ENCODE measurements around the gene RBP3.
"Not testable (repeated sequence)": the region's sequence is repeated elsewhere in the genome, so short reads cannot be mapped to it uniquely, and the experiment has no call there.

Gene RBP3

GRCh38 chr10:47376522-47377220, 28.5 kb downstream of the RBP3 start:
- no peak for DNase-seq

GRCh38 chr10:47378183-47378510, 30.0 kb downstream of the RBP3 start:
- no peak for DNase-seq

DNA sequence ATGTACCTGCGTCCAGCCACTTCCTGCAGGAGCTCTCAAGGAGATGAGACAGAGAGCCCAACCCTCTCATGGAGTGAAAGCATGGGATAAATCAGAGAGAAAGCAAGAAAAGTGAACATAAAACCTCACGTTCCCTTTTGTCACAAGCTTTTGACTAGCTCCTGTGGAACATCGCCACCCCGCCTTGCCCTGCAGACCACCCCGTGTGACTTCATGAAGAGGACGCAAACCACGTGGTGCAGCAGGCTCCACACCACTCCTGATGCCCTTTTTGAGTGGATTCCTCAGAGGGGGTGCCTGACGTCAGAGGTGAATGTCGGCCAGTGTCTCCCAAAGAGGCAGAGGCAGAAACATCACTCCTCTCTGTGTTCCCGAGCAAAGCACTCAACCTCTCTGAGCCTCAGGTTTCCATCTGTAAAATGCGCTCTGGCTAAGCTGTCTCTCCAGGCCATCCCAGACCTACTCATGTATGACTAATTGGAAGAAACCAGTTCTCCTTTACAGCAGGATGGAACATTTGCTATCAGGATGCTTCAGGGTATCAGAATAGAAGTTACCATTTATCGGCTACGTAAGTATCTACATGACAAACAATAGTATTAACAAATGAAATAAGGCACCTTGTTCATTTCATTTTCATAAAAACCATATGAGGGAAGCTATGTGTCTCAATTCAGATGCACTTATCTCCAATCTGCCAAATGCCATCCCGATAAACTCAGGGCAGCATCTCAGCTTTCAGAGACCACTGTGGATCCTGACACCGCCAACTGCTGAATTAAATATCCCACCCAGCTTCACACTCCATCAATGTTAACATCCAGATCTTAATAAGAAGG, 30.7 kb downstream of the RBP3 start:
- no peak for DNase-seq

DNA sequence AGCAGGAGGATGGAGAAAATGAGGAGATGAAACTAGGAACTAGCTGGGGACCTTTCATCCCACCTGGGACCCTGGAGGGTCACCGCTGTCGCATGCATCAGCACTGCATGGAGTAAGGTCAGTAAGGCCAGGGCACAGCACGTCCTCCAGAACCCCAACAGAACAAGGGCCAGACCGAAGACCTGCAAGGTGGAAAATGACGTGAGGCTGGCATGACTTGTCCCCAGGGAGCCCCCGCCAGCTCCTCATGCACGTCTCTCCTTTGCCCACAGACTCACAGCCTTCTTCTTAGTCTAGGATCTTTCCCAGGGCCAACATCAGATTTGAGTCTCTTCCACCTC, 31.3 kb downstream of the RBP3 start:
- no peak for DNase-seq

DNA sequence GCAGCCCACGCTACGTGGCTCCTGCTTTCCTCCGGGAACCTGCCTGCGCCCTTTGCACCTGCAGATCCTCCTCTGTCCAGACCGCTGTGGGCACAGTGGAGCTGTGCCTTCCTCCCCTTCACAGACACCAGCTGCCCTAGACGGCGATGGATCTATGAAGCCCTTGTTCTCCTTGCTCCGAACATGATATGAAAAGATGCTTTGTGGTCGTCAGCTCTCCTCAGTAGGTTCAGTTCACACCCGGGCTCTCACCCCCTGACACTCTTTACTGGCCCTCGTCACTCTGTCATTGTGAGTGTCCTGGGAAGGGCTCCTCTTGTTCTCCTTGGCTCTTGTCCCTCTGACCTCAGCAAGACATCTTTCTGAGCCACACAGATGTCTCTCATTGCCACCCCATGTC, 31.7 kb downstream of the RBP3 start:
- DNase-seq, result no peak

DNA sequence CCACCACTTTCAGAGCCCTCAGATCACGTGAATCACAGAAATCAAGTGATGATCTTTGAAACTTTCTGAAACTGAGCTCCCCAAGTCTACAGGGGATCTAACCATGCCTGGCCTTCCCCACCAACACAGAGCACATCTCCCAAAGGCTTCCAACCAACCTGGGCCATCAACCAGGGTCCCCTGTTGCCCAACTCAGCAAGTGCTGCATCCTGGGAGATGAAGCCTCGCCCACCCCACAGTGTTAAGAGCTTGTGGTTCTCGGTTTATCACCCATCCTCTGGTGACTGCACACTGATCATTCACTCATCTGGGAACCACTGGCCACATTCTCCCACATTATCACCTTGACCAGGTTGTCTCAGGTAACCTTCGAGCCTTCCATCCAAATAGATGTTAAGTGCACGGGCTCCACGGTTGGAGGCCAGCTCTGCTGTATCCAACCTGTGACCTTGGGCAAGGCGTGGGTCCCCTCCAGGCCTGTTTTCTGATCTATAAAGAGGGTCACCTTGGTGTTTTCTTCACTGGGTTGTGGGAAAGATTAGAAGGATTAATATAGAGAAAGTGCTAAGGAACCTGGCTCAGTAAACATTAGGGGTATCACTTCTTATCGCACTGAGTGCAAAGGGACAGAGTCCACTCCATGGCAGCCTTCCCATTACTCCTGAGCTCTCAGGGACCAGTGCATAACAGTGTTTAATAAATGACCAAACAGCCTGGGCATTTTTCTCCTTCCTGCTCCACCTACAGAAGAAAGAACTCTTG, 32.4 kb downstream of the RBP3 start:
- DNase-seq, result no peak

- no peak for DNase-seq
Observed at GRCh38 chr10:47381103-47381395, 32.9 kb downstream of the RBP3 start.

DNA sequence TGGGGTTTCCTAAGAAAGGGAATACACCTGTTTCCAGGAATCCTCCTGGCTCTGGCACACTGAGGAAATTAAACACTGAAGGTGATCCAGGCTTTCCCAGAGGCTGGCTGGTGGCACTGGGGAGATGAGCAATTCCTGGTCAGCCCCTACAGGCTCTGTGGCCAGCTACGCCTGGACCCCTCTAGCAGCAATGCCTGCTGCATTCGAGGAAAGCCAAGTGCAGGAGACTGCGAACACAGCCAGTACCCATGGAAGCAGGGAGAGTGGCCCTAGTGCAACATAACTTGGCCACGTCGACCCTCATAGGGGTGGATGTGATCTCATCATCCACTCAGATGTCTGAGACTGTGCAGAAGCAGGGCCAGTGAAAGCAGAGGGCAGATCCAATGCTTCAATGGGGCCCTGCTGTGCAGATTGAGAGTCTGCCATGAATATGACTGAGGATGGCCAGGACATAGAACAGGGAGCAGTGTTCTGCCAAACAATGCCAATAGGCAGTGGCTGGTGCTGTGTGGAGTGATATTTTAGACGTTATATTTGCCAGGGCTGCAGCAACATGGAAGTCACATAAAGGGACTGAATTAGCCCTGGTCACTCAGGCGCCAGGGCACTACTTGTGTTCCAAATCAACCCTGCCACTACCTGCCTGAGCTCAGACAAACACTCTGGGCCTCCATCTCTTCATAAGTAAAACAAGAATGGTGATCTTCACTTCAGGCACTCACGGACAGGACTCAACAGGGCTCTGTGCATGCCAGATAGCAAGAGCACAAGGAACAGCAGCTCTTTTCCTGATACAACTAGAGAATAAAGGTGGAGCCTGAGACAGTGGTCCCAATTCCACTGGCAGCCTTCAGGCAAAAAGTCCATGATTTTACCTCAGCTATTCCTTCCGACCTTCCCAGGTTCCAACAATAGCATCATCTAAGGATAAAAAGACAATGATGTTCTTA, 33.5 kb downstream of the RBP3 start:
- DNase-seq, result no peak

DNA sequence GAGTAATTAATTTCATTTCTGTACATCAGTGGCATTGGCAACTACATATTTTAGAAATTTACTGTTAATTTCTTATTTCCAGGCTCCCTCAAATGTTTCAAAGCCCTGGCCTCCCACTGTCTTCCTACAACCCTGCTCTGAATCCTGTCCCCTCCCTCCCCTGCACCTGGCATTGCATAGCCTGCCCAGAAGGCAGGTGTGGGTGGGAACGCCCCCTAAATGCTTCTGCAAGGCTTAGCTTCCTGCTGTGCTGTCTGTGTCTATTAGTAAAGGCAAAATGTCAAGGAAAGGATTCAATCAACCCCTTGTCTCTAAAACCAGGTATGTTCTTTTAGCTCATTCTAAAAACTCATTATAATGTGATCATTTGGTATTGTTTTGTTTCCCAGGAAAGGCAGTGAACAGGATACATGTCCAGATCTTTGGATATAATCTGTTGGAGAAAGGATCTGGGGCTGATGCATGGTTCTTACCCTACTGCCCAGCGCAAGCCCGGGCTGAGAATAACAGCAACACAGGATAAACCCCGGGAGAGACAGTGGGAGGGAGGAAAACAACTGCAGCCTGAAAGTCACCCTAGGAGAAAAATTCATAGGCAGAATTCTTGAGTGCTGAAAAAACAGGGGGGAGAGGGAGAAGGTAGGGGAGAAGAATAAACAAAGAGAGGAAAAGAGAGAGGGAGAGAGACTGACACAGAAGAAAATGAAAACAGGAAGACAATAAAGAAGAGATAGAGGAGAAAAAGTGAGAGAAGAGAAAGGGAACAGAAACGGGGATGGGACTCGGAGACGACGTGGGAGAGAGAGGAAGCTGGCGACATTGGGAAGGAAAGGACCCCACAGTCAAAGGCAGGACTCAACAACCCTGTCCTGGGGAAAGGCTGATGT, 35.3 kb downstream of the RBP3 start:
- no peak for DNase-seq

DNA sequence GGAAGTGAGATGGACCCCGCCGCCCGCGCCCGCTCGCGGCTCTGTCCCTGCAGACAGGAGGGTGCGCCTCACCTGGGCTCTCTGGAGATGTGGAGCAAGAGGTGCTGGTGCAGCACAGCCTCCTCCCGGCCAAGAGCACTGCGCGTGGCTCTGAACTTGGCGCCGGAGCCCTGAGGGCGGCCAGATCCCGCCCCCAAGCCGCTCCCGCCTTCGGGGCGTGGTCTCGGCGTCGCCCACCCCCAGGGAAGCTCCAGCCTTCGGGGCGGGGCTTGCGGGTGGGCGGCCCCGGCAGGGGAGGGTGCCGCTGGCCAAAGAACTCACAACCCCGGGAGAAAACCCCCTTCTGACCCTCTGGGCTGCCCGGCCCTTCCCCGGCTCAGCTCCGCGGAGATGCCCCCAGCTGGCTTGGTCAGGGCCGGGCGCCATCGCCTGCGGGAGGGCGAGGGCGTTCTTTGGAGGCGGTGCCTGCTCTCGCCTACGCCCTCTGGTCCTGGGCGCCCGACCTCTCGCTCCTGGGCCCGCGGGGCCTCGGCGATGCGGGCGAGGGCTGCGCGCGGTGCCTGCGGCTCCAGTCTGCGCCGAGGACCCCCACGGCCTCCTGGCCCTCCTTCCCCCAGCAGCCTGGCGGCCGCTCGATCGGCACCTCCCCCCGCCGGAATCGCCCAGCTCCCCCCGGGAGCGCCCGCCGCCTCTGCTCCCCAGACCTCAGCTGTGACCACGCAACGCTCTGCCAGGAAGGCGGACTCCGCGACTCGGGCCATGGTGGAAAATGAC, 36.2 kb downstream of the RBP3 start, which contains the start of gene ZNF488:
Gene ZNF488 (minus strand): TSS at position 146 of the 774 bp plus-strand sequence. CDS start 15,464 bp downstream, outside the sequence.
- DNase-seq, result peak; percentile 26

DNA sequence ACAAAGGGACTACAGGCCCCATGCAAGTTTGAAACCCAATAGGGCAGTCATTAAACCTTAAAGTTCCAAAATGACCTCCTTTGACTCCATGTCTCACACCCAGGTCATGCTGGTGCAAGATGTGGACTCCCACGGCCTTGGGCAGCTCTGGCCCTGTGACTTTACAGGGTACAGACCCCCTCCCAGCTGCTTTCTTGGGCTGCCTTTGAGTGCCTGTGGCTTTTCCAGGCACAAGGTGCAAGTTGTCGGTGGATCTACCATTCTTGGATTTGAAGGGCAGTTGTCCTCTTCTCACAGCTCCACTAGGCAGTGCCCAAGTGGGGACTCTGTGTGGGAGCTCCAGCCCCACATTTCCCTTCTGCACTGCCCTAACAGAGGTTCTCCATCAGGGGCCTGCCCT, 37.9 kb downstream of the RBP3 start:
- not testable (repeated sequence) for DNase-seq

DNA sequence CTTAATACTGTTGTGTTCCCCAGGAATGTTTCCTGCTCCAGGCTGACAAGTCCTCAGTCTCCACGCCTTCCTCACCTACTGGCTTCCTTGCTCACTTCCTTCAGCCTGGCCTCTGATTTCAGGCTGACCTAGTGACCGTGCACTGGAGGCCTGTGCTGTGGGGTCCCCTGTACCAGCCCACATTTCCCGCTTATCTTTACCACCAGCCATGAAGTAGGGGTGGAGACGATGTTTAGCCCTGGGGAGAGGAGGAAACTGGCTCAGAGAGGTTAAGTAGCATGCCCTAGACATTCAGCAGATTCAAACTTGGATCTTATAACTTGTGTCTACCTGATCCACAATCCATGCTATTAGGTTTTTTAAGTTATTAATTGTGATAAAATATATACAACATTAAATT, 40.7 kb downstream of the RBP3 start:
- no peak for DNase-seq

DNA sequence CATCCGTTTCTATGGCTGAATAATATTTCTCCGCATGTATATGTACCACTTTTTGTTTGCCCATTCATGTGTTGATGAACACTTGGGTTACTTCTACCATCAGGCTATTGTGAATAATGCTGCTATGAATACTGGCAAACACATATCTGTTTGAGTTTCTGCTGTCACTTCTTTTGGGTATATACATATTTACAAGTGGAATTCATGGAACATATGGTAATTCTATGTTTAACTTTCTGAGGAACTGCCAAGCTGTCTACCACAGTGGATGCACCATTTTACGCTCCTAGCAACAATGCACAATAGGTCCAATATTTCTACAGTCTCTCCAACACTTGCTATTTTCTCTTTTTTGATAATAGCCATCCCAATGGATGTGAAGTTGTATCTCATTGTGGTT, 41.5 kb downstream of the RBP3 start:
- DNase-seq, result no peak

DNA sequence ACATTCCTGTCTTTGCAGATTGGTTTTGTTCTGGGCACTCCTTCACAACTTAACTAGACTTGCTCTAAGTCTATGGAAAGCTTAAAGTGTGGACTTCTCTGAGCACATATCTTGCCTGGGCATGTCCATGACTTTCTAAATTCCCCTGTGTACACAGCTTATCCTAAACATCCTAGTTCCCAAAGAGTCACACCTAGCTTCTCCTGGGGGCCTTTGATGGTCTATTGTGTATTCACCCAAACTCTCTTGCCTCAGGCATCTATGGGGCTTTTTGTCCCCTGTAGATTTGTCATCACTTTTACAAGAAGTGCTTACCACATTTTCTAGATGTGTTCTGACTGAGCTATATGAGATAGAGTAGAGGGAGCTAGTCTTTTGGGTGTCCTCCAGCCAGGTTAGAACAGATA, 48.2 kb downstream of the RBP3 start:
- DNase-seq, result no peak

DNA sequence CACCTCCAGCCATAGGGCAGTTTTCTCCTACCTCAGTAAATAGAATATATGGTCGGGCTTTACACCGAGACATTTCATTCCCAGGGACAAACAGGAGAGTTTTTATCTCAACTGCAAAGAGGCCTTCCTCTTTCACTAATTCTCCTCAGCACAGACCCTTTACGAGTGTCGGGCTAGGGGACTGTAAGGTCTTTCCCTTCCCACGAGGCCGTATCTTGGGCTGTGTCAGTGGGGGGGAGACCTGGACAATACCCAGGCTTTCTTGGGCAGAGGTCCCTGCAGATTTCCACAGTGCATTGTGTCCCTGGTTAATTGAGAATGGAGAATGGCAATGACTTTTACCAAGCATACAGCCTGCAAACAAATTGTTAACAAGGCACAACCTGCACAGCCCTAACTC, 49.1 kb downstream of the RBP3 start:
- DNase-seq, result no peak

DNA sequence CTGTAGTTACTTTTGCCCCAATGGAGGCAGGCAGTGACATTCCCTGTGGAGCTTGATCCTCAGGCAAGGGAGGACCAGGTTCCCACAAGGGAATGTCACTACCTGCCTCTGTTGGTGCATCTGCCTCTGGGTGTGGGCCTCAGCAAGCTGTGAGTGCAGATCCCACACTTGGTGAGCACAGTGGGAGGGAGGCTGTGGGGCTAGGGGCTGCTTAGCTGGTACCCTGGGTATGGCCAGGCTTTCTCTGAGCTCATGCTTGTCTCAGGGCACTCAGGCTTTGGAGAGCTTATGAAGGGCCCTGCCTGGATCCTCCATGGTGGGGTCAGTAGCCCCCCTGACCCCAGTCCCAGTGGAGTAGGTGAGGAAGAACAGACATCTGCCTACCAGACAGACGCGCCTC, 52.1 kb downstream of the RBP3 start:
- DNase-seq, result no peak

GRCh38 chr10:47400786-47401185, 52.6 kb downstream of the RBP3 start:
- DNase-seq, result no peak

DNA sequence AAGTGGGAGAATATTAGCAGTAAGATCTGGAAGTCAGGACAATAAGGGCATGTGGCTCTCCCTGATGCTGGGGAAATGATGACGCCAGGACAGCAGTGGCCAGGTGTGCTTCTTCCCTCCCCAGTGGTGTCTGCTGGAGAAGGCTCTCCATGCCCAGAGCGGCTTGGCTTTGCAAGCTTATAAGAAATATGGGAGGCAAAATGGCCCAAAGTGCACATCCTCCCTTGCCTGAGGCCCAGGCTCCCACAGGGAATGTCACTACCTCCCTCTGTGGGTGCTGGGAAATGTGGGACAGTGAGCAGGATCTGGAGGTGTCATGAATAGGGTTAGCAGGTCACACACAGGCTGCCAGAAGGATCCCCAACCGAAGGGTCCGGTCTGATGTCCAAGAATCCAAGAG, 53.0 kb downstream of the RBP3 start:
- no peak for DNase-seq

DNA sequence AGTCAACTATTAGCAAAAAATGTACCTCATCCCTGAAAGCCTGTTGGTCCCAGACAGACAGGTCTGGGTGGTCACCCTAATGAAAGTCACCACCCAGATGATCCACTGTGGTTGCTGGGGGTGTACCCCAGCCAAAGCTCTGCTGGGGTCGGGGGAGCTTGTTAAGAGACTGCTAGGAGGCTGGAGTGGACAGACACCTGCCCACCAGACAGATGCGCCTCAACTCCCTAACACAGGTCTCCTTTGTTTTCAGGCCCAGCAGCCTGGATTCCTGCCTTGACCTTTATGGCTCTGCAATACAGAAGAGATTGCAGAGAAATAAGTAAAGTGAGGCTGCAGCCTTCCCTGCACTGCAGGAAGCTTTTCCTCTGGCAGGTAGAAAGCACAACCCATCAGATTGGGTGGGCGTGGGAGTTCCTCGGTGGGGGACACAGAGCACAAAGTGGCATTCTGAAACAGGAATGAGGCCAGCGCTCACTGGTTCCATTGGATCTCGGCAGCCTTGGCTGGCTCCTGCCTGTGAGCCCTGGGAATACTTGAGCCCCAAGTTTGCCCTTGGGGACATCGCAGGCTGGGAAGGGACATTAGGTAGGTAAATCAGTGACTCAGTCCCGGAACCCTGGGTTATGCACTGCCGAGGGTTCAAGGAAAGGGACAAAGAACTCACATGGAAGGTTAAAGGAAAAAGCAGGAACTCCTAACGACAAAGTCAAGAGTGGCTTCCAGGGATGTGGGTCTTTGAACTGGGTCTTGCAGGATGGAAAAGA, 53.9 kb downstream of the RBP3 start:
- DNase-seq, result no peak

DNA sequence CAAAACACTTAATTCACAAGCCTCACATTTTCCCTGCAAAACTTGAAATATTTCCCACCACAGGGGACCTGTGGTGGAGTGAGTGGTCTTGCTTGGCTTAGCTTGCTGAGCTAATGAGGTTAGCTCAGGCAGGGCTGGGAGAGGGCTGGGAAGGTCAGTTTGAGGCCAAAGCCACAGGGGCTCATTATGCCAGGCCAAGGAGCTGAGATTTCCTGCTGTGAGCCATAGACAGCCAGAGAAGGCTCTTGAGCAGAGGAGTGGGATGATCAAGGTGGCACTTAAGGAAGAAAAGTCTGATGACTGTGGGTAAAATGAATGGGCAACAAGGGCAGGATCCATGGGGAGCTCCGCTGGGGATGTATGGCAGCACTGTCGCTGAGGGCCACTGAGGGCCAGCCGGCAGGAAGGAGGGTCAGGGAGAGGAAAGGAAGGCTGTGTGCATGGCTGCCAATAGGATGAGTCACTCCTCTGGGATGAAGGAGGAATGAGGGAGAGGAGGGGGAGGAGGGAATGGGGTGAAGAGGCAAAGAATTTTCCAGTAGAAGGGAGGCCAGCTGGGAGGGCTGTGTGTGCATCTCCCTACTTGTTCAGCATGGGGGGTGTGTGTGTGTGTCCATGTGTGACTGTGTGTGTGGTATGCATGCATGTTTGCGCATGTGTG, 54.6 kb downstream of the RBP3 start:
- DNase-seq, result no peak

Data from NCI-H446 treated with DMSO at 0.1 percent for 48 hours (cell line).